GM23338 (cell line): ENCODE measurements around the gene UNC5C.

Experiments
- CREB1 ChIP-seq: fragments of 250-450 bp; sonication (Bioruptor Pico); IDR thresholded peaks from 2 replicates; pipeline ENCODE4 v1.5.0; 2020; ENCODE audit warnings: low read depth, mild to moderate bottlenecking, moderate library complexity
- ETS1 ChIP-seq: IDR thresholded peaks from 2 replicates; pipeline ENCODE4 v1.6.1; 2016; ENCODE audit warnings: antibody characterized with exemption
- EZH2 ChIP-seq: fragments of 200-600 bp; sonication (generic); IDR thresholded peaks from one replicate; pipeline ENCODE4 v1.8.0; 2017; ENCODE audit warnings: antibody characterized with exemption, mild to moderate bottlenecking, low read depth; ENCODE audit not compliant: unreplicated experiment
- EZH2phosphoT487 ChIP-seq: fragments of 200-600 bp; sonication (generic); IDR thresholded peaks from one replicate; pipeline ENCODE4 v1.8.1; 2018; ENCODE audit warnings: antibody characterized with exemption; ENCODE audit not compliant: unreplicated experiment
- JUNB ChIP-seq: IDR thresholded peaks from one replicate; pipeline ENCODE4 v1.6.1; 2016; ENCODE audit warnings: antibody characterized with exemption; ENCODE audit not compliant: unreplicated experiment
- NANOG ChIP-seq: IDR thresholded peaks from 2 replicates; pipeline ENCODE4 v1.6.1; 2016; ENCODE audit warnings: antibody characterized with exemption, borderline replicate concordance
- POLR2AphosphoS5 ChIP-seq: IDR thresholded peaks from 2 replicates; pipeline ENCODE4 v1.6.1; 2016; ENCODE audit warnings: antibody characterized with exemption, low read depth
- REST ChIP-seq: IDR thresholded peaks from one replicate; pipeline ENCODE4 v1.6.1; 2018; ENCODE audit warnings: antibody characterized with exemption; ENCODE audit not compliant: unreplicated experiment
- ZNF114 ChIP-seq: fragments of 250-450 bp; sonication (Bioruptor Pico); IDR thresholded peaks from 2 replicates; pipeline ENCODE4 v1.5.0; 2020; ENCODE audit warnings: mild to moderate bottlenecking, moderate library complexity
- ZNF331 ChIP-seq: fragments of 250-450 bp; sonication (Bioruptor Pico); IDR thresholded peaks from 2 replicates; pipeline ENCODE4 v1.5.0; 2020; ENCODE audit warnings: low read depth, mild to moderate bottlenecking, moderate library complexity
- TF ChIP-seq, protein P1 (sequence below), 2 experiments: fragments of 200-600 bp in 1 of 2; sonication (generic) in 1 of 2; conservative IDR thresholded peaks; 2 replicates each; pipeline versions ENCODE4 v1.5.1 to v1.6.1; 2016 to 2017; ENCODE audit warnings: antibody characterized with exemption in 2 of 2, low read depth in 2 of 2, mild to moderate bottlenecking in 2 of 2, moderate library complexity in 1 of 2
- TF ChIP-seq, protein P2 (sequence below): fragments of 250-450 bp; sonication (Bioruptor Pico); IDR thresholded peaks from 2 replicates; pipeline ENCODE4 v1.5.0; 2020; ENCODE audit warnings: mild to moderate bottlenecking, moderate library complexity

- TF ChIP-seq EZH2 = no peak
- TF ChIP-seq, protein P1, sequence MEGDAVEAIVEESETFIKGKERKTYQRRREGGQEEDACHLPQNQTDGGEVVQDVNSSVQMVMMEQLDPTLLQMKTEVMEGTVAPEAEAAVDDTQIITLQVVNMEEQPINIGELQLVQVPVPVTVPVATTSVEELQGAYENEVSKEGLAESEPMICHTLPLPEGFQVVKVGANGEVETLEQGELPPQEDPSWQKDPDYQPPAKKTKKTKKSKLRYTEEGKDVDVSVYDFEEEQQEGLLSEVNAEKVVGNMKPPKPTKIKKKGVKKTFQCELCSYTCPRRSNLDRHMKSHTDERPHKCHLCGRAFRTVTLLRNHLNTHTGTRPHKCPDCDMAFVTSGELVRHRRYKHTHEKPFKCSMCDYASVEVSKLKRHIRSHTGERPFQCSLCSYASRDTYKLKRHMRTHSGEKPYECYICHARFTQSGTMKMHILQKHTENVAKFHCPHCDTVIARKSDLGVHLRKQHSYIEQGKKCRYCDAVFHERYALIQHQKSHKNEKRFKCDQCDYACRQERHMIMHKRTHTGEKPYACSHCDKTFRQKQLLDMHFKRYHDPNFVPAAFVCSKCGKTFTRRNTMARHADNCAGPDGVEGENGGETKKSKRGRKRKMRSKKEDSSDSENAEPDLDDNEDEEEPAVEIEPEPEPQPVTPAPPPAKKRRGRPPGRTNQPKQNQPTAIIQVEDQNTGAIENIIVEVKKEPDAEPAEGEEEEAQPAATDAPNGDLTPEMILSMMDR (conservative IDR thresholded peaks at IDR 0.05; ENCODE audit: low read depth in 2 of 2) = no peak
- no peak for TF ChIP-seq CREB1 (CRISPR knock-in tag)
- no peak for TF ChIP-seq JUNB
- no peak for TF ChIP-seq ETS1
- no peak for TF ChIP-seq POLR2AphosphoS5
- no peak for TF ChIP-seq EZH2phosphoT487
- TF ChIP-seq REST = no peak
- TF ChIP-seq ZNF114 (CRISPR knock-in tag) = no peak
- no peak for TF ChIP-seq NANOG
- TF ChIP-seq, protein P2, sequence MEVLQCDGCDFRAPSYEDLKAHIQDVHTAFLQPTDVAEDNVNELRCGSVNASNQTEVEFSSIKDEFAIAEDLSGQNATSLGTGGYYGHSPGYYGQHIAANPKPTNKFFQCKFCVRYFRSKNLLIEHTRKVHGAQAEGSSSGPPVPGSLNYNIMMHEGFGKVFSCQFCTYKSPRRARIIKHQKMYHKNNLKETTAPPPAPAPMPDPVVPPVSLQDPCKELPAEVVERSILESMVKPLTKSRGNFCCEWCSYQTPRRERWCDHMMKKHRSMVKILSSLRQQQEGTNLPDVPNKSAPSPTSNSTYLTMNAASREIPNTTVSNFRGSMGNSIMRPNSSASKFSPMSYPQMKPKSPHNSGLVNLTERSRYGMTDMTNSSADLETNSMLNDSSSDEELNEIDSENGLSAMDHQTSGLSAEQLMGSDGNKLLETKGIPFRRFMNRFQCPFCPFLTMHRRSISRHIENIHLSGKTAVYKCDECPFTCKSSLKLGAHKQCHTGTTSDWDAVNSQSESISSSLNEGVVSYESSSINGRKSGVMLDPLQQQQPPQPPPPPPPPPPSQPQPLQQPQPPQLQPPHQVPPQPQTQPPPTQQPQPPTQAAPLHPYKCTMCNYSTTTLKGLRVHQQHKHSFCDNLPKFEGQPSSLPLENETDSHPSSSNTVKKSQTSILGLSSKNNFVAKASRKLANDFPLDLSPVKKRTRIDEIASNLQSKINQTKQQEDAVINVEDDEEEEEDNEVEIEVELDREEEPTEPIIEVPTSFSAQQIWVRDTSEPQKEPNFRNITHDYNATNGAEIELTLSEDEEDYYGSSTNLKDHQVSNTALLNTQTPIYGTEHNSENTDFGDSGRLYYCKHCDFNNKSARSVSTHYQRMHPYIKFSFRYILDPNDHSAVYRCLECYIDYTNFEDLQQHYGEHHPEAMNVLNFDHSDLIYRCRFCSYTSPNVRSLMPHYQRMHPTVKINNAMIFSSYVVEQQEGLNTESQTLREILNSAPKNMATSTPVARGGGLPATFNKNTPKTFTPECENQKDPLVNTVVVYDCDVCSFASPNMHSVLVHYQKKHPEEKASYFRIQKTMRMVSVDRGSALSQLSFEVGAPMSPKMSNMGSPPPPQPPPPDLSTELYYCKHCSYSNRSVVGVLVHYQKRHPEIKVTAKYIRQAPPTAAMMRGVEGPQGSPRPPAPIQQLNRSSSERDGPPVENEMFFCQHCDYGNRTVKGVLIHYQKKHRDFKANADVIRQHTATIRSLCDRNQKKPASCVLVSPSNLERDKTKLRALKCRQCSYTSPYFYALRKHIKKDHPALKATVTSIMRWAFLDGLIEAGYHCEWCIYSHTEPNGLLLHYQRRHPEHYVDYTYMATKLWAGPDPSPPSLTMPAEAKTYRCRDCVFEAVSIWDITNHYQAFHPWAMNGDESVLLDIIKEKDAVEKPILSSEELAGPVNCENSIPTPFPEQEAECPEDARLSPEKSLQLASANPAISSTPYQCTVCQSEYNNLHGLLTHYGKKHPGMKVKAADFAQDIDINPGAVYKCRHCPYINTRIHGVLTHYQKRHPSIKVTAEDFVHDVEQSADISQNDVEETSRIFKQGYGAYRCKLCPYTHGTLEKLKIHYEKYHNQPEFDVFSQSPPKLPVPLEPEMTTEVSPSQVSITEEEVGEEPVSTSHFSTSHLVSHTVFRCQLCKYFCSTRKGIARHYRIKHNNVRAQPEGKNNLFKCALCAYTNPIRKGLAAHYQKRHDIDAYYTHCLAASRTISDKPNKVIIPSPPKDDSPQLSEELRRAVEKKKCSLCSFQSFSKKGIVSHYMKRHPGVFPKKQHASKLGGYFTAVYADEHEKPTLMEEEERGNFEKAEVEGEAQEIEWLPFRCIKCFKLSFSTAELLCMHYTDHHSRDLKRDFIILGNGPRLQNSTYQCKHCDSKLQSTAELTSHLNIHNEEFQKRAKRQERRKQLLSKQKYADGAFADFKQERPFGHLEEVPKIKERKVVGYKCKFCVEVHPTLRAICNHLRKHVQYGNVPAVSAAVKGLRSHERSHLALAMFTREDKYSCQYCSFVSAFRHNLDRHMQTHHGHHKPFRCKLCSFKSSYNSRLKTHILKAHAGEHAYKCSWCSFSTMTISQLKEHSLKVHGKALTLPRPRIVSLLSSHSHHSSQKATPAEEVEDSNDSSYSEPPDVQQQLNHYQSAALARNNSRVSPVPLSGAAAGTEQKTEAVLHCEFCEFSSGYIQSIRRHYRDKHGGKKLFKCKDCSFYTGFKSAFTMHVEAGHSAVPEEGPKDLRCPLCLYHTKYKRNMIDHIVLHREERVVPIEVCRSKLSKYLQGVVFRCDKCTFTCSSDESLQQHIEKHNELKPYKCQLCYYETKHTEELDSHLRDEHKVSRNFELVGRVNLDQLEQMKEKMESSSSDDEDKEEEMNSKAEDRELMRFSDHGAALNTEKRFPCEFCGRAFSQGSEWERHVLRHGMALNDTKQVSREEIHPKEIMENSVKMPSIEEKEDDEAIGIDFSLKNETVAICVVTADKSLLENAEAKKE (CRISPR knock-in tag) = no peak
- TF ChIP-seq ZNF331 (CRISPR knock-in tag) = no peak
Measured at GRCh38 chr4:95255396-95256107, 293.2 kb downstream of the UNC5C start.
